ENCODE measurements around the gene EML1.

Gene EML1

GRCh38 chr14:99891266-99891665, 98.1 kb downstream of the EML1 start:
- DNase-seq (ENCODE audit: low read depth in 1 of 2, low spot score in 1 of 2), result no peak

- DNase-seq (ENCODE audit: low read depth in 1 of 2, low spot score in 1 of 2), result no peak
Observed at GRCh38 chr14:99891900-99892299, 98.7 kb downstream of the EML1 start.

- DNase-seq (ENCODE audit: low read depth in 1 of 2, low spot score in 1 of 2), result no peak
Observed at GRCh38 chr14:99892406-99892805, 99.2 kb downstream of the EML1 start.

- DNase-seq (ENCODE audit: low read depth in 1 of 2, low spot score in 1 of 2), result no peak
Observed at GRCh38 chr14:99896361-99896760, 103.1 kb downstream of the EML1 start.

- no peak for DNase-seq (ENCODE audit: low read depth in 1 of 2, low spot score in 1 of 2)
Observed at GRCh38 chr14:99899578-99900178, 106.5 kb downstream of the EML1 start.

GRCh38 chr14:99902925-99903324, 109.7 kb downstream of the EML1 start:
- DNase-seq (ENCODE audit: low read depth in 1 of 2, low spot score in 1 of 2), result no peak

GRCh38 chr14:99904506-99904905, 111.3 kb downstream of the EML1 start:
- DNase-seq (ENCODE audit: low read depth in 1 of 2, low spot score in 1 of 2), result no peak

- DNase-seq (ENCODE audit: low read depth in 1 of 2, low spot score in 1 of 2), result no peak
Observed at GRCh38 chr14:99905121-99905520, 111.9 kb downstream of the EML1 start.

- no peak for DNase-seq (ENCODE audit: low read depth in 1 of 2, low spot score in 1 of 2)
Observed at GRCh38 chr14:99907761-99908652, 114.8 kb downstream of the EML1 start.

- DNase-seq (ENCODE audit: low read depth in 1 of 2, low spot score in 1 of 2), result no peak
Observed at GRCh38 chr14:99908653-99909250, 115.5 kb downstream of the EML1 start.

GRCh38 chr14:99909513-99910064, 116.4 kb downstream of the EML1 start:
- DNase-seq (ENCODE audit: low read depth in 1 of 2, low spot score in 1 of 2), result no peak

- DNase-seq (ENCODE audit: low read depth in 1 of 2, low spot score in 1 of 2), result no peak
Observed at GRCh38 chr14:99910337-99911309, 117.4 kb downstream of the EML1 start.

- DNase-seq (ENCODE audit: low read depth in 1 of 2, low spot score in 1 of 2), result no peak
Observed at GRCh38 chr14:99915305-99916090, 122.3 kb downstream of the EML1 start.

GRCh38 chr14:99916091-99916383, 122.8 kb downstream of the EML1 start:
- no peak for DNase-seq (ENCODE audit: low read depth in 1 of 2, low spot score in 1 of 2)

- no peak for DNase-seq (ENCODE audit: low read depth in 1 of 2, low spot score in 1 of 2)
Observed at GRCh38 chr14:99918781-99919180, 125.6 kb downstream of the EML1 start.

- DNase-seq (ENCODE audit: low read depth in 1 of 2, low spot score in 1 of 2), result no peak
Observed at GRCh38 chr14:99921425-99921824, 128.2 kb downstream of the EML1 start.

- DNase-seq (ENCODE audit: low read depth in 1 of 2, low spot score in 1 of 2), result no peak
Observed at GRCh38 chr14:99924379-99924778, 131.2 kb downstream of the EML1 start.

GRCh38 chr14:99925471-99925870, 132.3 kb downstream of the EML1 start:
- DNase-seq (ENCODE audit: low read depth in 1 of 2, low spot score in 1 of 2), result no peak

GRCh38 chr14:99928963-99929362, 135.8 kb downstream of the EML1 start:
- no peak for DNase-seq (ENCODE audit: low read depth in 1 of 2, low spot score in 1 of 2)

GRCh38 chr14:99929601-99930000, 136.4 kb downstream of the EML1 start:
- no peak for DNase-seq (ENCODE audit: low read depth in 1 of 2, low spot score in 1 of 2)
